Measurements from ENCODE around the gene NUP210L. TPM values are rescaled to one million over a fixed set of nuclear protein-coding genes. Genes with fewer than 3 reads are reported as not detected.
A peak's percentile ranks its signal among the peaks of the same experiment; 100 is the strongest.

NUP210L gene
- polyA plus RNA-seq, 6 donors from 2014 or later, result not detected

DNA sequence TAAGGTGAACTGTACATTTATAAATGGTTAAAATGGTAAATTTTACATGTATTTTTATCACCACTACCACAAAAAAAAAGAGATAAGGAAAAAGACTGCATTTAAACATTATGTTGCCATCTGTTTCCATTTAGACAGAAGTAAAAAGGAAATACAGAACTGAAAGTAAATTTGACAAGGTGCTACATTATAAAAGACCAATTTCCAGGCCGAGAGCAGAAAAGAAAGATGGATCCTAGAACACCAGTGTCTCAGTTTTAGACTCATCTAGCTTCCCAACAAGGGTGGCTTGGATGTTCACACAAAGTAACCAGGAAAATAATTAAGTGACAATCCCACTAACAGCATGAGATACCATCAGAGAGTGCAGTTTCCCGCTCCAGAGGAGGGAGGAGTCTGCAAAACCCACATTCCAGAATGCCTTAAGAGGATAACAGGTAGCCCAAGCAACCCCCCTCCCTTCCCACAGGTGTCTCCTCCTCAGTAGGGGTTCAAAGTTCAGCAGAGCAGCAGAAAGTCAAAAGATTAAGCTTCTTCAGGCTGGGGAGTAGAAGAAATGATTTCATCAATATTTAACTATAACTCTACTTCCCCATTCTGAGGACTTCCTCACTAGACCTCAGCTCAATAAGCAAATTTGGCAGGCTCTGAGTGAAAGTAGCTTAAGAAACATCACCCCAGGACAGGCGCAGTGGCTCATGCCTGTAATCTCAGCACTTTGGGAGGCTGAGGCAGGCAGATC is 25.2 kb upstream of the NUP210L start:
- Mint-ChIP-seq H3K27me3 (no peaks in the 10 kb centered on the region), H3K9me3 (no peaks in the 10 kb centered on the region), H3K4me3 (peak overlapping the region; percentile 97 to 100 (median 100)), H3K27ac (peak overlapping the region; percentile 93 to 100 (median 98)), H3K4me1 (peaks cover 64 to 76% (median 76%) of the 10 kb centered on the region in 3 donors), H3K36me3 (peaks cover 4 to 14% of the 10 kb centered on the region in 2 donors)
- peak; percentile 68 for DNase-seq
- peak; percentile 68 to 71 for ATAC-seq (ENCODE audit: low read depth in 2 of 2)

DNA sequence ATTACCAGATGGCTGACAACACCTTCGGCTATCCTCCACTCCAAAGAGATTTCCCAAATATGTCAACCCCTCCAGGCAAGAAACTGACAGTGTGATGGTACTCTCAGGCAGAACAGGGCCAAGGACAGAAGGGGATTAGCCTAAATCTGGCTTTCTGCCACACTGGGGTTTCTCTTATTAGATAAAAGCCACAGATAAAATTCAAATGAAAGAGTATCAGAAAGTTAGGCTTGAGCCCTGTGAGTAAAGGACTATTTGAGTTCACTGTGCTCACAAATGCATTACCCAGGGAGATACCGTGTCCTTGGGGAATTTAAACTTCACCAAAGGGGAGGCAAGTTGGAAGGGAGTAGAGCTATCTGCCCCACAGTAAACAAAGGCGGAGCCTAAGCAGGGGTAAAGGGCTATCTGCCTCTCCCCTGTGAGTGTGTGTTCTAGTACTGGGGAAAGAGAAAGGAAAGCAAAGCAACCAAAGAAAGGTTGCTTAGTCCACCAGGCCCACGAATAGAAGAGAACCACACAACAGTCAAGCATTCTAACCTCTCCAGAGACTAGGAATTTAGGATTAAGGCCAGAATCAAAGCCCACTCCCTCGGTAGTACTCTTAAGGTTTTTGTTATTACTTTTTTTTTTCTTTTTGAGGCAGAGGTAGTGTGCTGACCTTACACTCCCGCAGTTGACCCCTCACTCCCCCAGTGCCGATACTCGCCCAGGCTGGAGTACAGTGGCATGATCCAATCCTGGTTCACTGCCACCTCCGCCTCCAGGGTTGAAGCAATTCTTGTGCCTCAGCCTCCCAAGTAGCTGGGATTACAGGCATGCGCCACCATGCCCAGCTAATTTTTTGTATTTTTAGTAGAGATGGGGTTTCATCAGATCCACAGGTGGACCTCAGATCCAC is 24.3 kb upstream of the NUP210L start:
- ATAC-seq (ENCODE audit: low read depth in 2 of 2) (no peak), DNase-seq (no peak)
- peak overlapping the region; percentile 40 to 100 (median 100) for H3K4me3 Mint-ChIP-seq
- H3K9me3 Mint-ChIP-seq, result no peaks in the 10 kb centered on the region
- no peaks in the 10 kb centered on the region for H3K27me3 Mint-ChIP-seq
- peak overlapping the region; percentile 93 to 100 (median 98) for H3K27ac Mint-ChIP-seq
- peaks cover 4 to 14% of the 10 kb centered on the region in 2 donors for H3K36me3 Mint-ChIP-seq
- H3K4me1 Mint-ChIP-seq, result peaks cover 64 to 76% (median 76%) of the 10 kb centered on the region in 3 donors

DNA sequence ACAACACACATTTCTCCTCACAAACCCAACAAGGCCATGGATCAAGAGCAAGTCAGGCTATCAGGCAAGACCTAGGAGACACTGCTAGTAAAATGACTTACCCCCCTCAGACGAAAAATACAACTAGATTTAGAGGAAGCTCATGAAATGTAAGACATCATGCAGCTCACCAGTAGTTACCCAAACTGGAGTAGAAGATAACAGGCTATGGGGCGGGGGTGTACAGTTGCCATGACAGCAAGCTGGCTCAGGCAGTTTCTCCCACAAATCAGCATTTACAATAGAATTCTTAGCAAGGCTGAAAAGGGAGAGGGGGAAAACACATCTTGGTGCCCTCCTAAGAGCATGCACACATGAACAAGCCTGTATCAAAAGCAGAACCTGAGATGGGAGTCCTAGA is 23.1 kb upstream of the NUP210L start:
- Mint-ChIP-seq H3K4me1 (peaks cover 58 to 69% (median 69%) of the 10 kb centered on the region in 3 donors), H3K4me3 (peak overlapping the region; percentile 3 to 100 (median 62)), H3K36me3 (peaks cover 3 to 10% of the 10 kb centered on the region in 2 donors), H3K9me3 (no peaks in the 10 kb centered on the region), H3K27ac (peak overlapping the region; percentile 40 to 93 (median 82)), H3K27me3 (no peaks in the 10 kb centered on the region)
- DNase-seq, result no peak
- no peak for ATAC-seq (ENCODE audit: low read depth in 2 of 2)

DNA sequence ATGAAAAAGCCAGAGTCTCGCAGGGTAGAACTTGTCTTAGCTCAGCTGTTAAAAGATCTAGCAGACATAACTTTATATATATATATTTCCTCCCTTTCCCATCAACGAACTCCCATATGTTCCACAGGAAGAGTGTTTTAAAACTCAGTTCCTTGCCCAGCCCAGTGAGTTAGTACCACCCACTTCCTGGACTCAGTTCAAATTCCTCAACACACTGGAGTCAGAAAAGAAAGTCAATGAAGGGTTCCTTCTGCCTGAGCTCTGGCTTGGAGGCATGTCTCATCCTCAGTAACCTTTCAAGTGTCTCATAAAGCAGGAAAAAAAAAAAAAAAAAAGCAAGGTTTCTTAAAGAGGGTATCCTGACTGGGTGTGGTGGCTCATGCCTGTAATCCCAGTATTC is 21.5 kb upstream of the NUP210L start:
- no peak for ATAC-seq (ENCODE audit: low read depth in 2 of 2)
- Mint-ChIP-seq H3K4me1 (peaks cover 49 to 64% (median 63%) of the 10 kb centered on the region in 3 donors), H3K27ac (peak overlapping the region; percentile 3 to 93 (median 72)), H3K36me3 (peaks cover 8 to 22% of the 10 kb centered on the region in 2 donors), H3K4me3 (peak overlapping the region in 3 of 8 donors; percentile 8 to 30 (median 18)), H3K9me3 (no peaks in the 10 kb centered on the region), H3K27me3 (no peaks in the 10 kb centered on the region)
- DNase-seq, result no peak

DNA sequence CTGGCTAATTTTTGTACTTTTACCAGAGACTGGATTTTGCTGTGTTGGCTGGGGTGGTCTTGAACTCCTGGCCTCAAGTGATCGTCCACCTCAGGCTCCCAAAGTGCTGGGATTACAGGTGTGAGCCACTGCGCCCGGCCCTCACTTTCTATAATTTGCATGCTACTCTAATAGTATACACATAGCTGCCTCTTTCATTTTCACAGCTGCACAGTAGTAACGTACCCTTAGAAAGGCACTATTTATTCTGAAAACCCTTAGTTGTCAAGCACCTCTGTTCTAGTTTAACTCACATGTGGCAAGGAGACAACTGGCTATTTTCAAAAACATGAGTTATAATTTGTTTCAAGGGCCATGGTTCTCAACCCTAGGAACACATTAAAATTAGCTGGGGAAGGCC is 19.8 kb upstream of the NUP210L start:
- DNase-seq, result no peak
- Mint-ChIP-seq H3K9me3 (no peaks in the 10 kb centered on the region), H3K27me3 (no peaks in the 10 kb centered on the region), H3K4me3 (no peak overlapping the region), H3K36me3 (peaks cover 21 to 39% of the 10 kb centered on the region in 2 donors), H3K27ac (no peak overlapping the region), H3K4me1 (peaks cover 38 to 53% (median 50%) of the 10 kb centered on the region in 3 donors)
- ATAC-seq (ENCODE audit: low read depth in 2 of 2), result no peak

DNA sequence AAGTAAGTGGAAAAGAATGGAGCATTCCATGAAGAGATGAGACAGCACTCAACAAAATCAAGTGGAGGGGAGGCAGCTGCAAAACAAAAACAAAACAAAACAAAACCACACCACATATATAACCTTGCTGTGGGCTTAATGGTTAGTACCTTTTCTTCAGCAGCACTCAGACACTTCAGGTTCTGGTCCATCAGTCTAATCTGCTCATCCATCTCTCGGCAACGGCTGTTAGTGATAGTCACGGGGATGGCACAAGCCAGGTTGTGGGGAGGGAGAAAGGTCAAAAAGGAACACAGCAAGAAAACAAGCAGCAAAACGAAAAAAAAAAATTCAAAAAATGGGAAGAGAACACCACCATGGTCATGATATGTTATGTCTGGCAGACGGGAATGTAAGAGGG is 17.0 kb upstream of the NUP210L start:
- ATAC-seq (ENCODE audit: low read depth in 2 of 2) (no peak), DNase-seq (no peak)
- Mint-ChIP-seq H3K9me3 (no peaks in the 10 kb centered on the region), H3K36me3 (peaks cover 27 to 59% of the 10 kb centered on the region in 2 donors), H3K4me3 (peak overlapping the region in 1 of 8 donors; percentile 61), H3K27ac (peak overlapping the region in 3 of 6 donors; percentile 76 to 89 (median 78)), H3K27me3 (no peaks in the 10 kb centered on the region), H3K4me1 (peaks cover 17 to 26% (median 25%) of the 10 kb centered on the region in 3 donors)

DNA sequence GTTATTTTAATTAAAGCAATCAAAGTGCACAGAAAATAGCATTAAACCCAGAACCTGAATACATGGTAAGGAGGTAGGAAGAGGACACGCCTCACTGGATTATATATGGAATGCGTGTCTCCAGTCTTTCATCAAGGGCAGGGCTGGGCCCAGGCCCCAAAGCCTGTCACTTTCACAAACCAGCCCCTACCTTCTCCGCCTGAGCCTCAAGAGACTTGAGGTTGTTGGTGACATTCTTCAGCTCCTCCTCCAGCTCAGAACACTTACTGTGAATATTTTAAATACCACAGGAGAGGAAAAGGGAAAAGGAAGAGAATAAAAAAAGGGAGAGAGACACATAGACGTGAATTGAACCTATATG is 16.3 kb upstream of the NUP210L start:
- Mint-ChIP-seq H3K9me3 (no peaks in the 10 kb centered on the region), H3K27me3 (no peaks in the 10 kb centered on the region), H3K27ac (peak overlapping the region in 2 of 6 donors; percentile 78 to 89), H3K4me3 (no peak overlapping the region), H3K36me3 (peaks cover 27 to 58% of the 10 kb centered on the region in 2 donors), H3K4me1 (peaks cover 12 to 21% (median 18%) of the 10 kb centered on the region in 3 donors)
- ATAC-seq (ENCODE audit: low read depth in 2 of 2), result no peak
- no peak for DNase-seq

DNA sequence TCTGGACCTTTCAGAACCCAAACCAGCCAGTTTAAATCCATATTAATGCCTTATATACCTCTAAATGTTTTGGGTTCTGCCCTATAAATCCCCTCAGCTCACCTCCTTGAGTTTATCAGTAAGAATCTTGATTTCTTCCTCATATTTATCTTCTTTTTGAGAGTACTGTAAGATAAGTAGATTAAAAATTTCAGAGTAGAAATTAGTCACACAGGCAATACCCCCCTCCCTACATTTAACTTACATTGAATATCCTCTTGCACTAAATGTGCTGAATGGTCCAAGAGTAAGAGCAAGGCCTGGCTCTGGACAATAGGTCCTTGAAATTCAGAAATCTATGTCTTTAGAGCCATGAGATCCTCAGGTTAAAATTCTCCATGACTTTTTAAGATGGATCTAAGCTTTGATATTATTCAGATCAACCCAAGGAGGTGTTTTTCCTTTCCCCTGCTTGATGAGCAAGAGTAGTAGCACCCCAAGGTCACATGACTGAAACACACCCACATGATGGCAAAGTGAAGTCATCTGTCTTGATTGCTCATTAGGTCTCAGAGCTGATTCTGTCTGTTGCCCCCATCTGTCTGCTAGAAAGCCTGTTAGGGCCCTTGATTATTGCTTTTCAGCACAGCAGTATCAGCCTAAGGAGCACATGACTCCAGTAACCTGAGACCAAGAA is 15.8 kb upstream of the NUP210L start:
- H3K9me3 Mint-ChIP-seq, result no peaks in the 10 kb centered on the region
- peak overlapping the region in 2 of 6 donors; percentile 18 to 93 for H3K27ac Mint-ChIP-seq
- H3K4me3 Mint-ChIP-seq, result peak overlapping the region in 1 of 8 donors; percentile 47
- H3K36me3 Mint-ChIP-seq, result peaks cover 32 to 60% of the 10 kb centered on the region in 2 donors
- peaks cover 10 to 16% (median 13%) of the 10 kb centered on the region in 3 donors for H3K4me1 Mint-ChIP-seq
- no peaks in the 10 kb centered on the region for H3K27me3 Mint-ChIP-seq
- ATAC-seq (ENCODE audit: low read depth in 2 of 2), result no peak
- no peak for DNase-seq

DNA sequence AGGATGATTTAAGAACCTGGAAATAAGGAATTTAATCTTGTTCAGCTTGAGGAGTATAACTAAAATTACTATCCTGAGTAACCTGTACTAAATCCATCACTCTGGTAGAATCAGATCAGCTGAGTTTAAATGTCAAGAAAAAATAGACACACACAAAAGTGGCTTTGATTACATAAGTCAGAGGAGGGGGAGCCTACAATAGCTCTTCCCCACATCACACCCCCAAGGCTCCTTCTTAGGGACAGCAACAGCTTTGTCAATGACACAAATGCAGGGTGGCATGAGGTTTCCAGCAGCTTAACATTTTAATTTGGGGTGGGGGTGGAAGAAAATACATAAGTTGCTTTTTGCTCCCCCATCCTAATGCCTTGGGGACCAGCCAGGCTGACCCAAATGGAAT is 12.6 kb upstream of the NUP210L start:
- Mint-ChIP-seq H3K9me3 (no peaks in the 10 kb centered on the region), H3K27me3 (no peaks in the 10 kb centered on the region), H3K4me3 (no peak overlapping the region), H3K27ac (peak overlapping the region in 3 of 6 donors; percentile 67 to 87 (median 77)), H3K36me3 (peaks cover 33 to 75% of the 10 kb centered on the region in 2 donors), H3K4me1 (peaks cover 7 to 35% (median 11%) of the 10 kb centered on the region in 3 donors)
- DNase-seq, result no peak
- no peak for ATAC-seq (ENCODE audit: low read depth in 2 of 2)

DNA sequence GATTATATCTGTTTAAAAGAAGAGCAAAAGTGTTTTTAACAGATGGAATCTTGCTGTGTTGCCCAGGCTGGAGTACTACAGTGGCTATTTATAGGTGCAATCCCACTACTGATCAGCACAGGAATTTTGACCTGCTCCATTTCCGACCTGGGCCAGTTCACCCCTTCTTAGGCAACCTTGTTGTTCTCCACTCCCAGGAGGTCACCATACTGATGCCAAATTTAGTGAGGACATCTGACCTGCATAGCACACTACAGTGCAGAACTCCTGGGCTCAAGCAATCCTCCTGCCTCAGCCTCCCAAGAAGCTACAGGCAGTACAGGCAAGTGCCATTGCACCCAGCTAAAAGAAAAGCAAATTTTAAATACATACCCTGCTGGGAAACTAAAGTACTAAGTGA is 11.3 kb upstream of the NUP210L start:
- Mint-ChIP-seq H3K27ac (peak overlapping the region in 1 of 6 donors; percentile 64), H3K36me3 (peaks cover 24 to 63% of the 10 kb centered on the region in 2 donors), H3K4me3 (no peak overlapping the region), H3K9me3 (no peaks in the 10 kb centered on the region), H3K4me1 (peaks cover 6 to 25% (median 7%) of the 10 kb centered on the region in 3 donors), H3K27me3 (no peaks in the 10 kb centered on the region)
- DNase-seq (no peak), ATAC-seq (ENCODE audit: low read depth in 2 of 2) (no peak)

DNA sequence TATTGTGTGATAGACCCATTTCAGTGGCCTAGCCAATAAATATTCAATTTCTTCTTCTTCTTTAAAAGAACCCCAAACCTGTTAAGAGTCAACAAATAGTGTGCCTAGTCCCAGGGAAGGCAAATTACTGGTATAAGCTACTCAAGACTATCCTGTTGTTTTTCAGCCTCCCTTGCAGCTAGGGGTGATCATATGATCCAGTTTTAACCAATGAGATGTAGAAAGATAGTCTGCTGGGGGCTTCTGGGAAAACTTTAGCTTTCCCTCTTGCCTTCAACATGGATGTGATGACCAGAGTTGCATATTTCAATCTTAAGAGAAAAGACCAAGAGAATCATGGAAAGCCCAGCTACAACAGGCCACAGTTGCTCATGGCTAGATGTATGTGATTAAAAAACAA is 4.7 kb upstream of the NUP210L start:
- Mint-ChIP-seq H3K27ac (peak overlapping the region in 5 of 6 donors; percentile 4 to 79 (median 22)), H3K9me3 (peaks cover 0 to 11% (median 2%) of the 10 kb centered on the region in 7 donors), H3K4me3 (peak overlapping the region in 1 of 8 donors; percentile 0), H3K27me3 (no peaks in the 10 kb centered on the region), H3K36me3 (peaks cover 30 to 33% of the 10 kb centered on the region in 2 donors), H3K4me1 (peaks cover 23 to 45% (median 24%) of the 10 kb centered on the region in 3 donors)
- ATAC-seq (ENCODE audit: low read depth in 2 of 2) (no peak), DNase-seq (no peak)

DNA sequence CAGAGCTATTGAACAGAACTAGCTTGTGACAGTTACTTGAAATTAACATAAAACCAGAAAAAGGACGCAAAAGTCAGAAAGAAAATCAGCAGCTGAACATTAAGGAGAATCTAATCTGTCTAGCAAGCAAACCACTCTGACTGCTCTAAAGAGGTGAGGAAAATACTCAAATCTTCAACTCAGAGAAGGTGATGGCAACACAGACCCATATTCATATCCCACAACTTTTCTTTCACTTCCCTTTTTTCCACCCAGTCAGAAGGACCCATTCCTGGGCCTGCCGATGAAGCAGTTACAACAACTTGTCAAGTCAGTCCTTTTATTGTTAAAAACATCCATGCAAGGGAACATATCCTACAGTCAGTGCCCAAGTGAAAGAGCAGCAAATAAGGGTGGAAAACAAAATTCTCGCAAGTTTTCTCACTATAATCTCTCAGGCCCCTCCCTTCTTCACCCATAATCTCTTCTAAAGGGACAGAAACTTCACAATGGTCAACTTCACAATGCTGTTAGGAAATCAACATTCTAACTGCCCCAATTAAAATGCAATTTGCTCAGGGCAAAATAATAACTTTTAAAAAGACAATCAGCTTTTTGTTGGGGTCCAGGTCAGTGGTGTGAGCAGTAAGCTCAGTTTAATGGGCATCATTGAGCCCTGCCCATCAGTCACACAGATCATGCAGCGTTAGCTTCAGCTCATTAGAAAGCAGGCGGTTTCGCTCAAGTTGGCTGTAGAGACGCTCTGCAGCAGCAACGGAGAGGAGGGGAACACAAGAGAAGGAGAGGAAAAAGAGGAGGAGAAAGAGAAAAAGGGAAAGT is 3.6 kb upstream of the NUP210L start:
- peaks cover 23 to 36% (median 24%) of the 10 kb centered on the region in 3 donors for H3K4me1 Mint-ChIP-seq
- H3K36me3 Mint-ChIP-seq, result peaks cover 26 to 33% of the 10 kb centered on the region in 2 donors
- H3K9me3 Mint-ChIP-seq, result peaks cover 0 to 11% (median 2%) of the 10 kb centered on the region in 7 donors
- peak overlapping the region in 5 of 6 donors; percentile 79 to 98 (median 90) for H3K27ac Mint-ChIP-seq
- DNase-seq, result peak; percentile 17
- H3K4me3 Mint-ChIP-seq, result peak overlapping the region in 2 of 8 donors; percentile 2 to 31
- ATAC-seq (ENCODE audit: low read depth in 2 of 2), result peak; percentile 62 to 66
- no peaks in the 10 kb centered on the region for H3K27me3 Mint-ChIP-seq
